KBM-7 (cell line): Measurements from ENCODE around the gene PPP1R9A.

ENCODE experiments used
- DNase-seq: peaks from one replicate; pipeline ENCODE4 v3.0.0-alpha.2; 2015
- in situ Hi-C: fragments of 300-500 bp; cut with MboI; formaldehyde crosslinking; loops from 2 replicates; pipeline ENCODE4 v1.14.3; 2020; ENCODE audit warnings: low sequenced_read_pairs, low pct_unique_long_range_greater_than_20kb, mixed read lengths

Gene PPP1R9A

DNA sequence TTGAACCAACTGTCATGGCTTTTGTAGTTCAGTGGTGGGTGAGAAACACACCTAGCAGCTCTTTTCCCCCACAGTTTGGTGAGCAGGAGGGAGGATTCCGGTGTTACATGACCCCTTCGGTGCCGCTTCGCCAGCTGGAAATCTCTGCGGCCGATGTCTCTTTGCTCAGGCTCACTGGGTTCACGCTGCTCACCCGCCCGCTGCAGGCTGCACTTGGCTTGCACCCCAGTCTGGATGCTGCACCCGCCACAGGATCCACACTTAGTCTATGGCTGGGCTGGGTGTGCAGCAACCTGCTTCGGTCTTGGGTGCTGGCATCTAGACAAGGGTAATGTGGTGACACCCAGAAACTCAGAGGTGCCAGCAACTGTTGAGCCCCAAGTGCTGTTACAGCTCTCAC, 225.1 kb downstream of the PPP1R9A start:
- in situ Hi-C loops = no loop called here
- no peak for DNase-seq

- in situ Hi-C loops = no loop called here
- no peak for DNase-seq
Measured at GRCh38 chr7:95139922-95140321, 232.5 kb downstream of the PPP1R9A start.

- in situ Hi-C loops = no loop called here
- no peak for DNase-seq
Measured at GRCh38 chr7:95141755-95142154, 234.4 kb downstream of the PPP1R9A start.

DNA sequence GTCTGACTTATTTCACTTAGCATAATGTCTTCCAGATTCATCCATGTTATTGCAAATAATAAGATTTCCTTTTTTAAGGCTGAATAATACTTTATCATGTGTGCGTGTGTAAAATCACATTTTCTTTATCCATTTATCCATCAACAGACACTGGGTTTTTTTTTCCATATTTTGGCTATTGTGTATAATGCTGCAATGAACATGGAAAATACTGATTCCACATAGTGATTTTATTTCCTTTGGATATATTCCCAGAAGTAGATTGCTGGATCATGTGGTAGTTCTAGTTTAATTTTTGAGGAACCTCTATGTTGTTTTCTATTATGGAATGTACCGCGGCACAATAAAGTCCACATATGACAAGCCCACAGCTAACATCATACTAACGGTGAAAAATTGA, 236.9 kb downstream of the PPP1R9A start:
- in situ Hi-C loops = no loop called here
- no peak for DNase-seq

- in situ Hi-C loops = no loop called here
- no peak for DNase-seq
Measured at GRCh38 chr7:95155965-95156364, 248.6 kb downstream of the PPP1R9A start.

- in situ Hi-C loops = no loop called here
- DNase-seq = no peak
Measured at GRCh38 chr7:95157381-95157780, 250.0 kb downstream of the PPP1R9A start.

DNA sequence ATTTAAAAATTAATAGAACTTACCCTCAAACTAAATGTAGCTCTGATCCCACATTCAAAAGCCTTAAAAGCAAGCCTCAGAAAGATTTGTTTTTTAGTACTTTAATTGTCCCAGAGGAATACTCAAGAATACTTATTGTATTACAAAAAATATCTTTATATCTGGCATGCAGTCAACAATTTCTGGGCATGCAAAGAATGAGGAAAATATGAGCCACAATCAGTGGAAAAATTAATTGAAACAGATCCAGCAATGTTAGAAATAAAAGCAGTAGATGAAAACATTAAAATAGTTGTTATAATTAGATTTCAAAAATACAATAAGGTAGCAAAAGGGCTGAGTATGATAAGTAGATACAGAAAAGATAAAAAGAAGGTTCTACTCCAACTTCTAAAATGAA, 262.3 kb downstream of the PPP1R9A start:
- no peak for DNase-seq
- in situ Hi-C loops = no loop called here

DNA sequence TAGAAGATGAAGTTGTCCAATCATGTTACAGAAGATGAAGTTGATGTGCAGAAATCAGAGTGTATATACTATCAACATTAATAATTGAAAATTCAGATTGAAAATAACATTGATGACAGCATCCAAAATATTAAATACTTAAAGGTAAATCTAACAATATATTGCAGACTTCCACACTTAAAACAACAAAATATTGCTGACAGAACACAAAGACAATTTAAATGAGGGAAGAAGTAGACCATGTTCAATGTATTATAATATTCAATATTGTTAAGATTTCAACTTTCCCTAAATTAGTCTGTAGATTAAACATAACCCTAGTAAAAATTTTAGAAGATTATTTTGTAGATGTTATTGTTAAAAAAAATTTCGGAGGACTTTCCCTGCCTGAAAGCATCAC, 265.0 kb downstream of the PPP1R9A start:
- in situ Hi-C loops = no loop called here
- no peak for DNase-seq

- in situ Hi-C loops = no loop called here
- DNase-seq = no peak
Measured at GRCh38 chr7:95190515-95190914, 283.1 kb downstream of the PPP1R9A start.

GRCh38 chr7:95191795-95192194, 284.4 kb downstream of the PPP1R9A start:
- DNase-seq = no peak
- in situ Hi-C loops = no loop called here

DNA sequence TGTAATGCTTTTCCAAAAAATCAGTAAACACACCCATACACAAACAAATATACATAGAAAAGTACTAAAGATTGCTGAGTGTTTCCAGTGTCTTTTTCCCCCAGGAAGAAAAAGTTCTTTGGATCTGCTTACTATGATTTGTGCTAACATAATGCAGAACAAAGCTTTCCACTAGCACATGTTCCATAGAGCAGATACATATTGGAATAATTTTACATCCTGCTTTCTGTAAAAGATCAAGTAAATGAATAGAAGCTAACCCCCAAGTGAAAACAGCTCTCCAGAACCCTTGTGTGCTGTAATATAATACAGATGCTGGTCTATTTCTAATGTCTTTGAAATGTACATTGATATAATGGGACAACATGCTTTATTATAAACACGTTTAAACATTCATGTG, 291.5 kb downstream of the PPP1R9A start:
- in situ Hi-C loops = no loop called here
- DNase-seq = no peak

DNA sequence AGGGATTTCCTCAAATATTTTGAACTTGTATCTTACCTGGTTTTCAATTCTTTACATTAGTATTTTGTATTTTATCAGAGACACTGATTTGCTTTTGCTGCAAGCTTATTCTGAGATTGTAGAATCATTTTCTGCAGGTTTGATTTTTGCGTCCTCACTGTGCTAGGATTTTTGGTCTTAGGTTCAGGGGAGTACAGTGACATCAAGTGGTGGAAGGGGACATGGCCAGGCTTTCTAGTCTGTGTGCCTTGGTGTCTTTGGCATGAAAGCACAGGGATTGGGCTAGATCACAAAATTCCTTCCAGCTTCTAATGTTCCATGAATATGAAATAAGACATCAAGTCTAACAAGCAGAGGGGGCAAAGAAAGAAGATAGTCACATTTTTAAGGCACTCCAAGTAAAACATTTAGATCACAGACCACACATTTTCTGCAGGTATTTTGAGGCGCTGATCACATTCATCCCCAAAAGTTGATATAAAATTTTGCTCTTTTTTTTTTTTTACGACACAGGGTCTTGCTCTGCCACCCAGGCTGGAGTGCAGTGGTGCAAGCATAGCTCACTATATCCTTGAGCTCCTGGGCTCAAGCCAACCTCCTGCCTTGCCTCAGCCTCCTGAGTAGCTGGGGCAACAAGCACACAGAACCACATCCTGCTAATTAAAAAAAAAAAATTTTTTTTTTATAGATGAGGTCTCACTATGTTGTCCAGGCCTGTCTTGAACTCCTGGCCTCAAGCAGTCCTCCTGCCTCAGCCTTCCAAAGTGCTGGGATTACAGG, 292.6 kb downstream of the PPP1R9A start:
- peak; percentile 44 for DNase-seq
- in situ Hi-C loops = no loop called here

- in situ Hi-C loops = no loop called here
- no peak for DNase-seq
Measured at GRCh38 chr7:95200741-95201140, 293.3 kb downstream of the PPP1R9A start.

DNA sequence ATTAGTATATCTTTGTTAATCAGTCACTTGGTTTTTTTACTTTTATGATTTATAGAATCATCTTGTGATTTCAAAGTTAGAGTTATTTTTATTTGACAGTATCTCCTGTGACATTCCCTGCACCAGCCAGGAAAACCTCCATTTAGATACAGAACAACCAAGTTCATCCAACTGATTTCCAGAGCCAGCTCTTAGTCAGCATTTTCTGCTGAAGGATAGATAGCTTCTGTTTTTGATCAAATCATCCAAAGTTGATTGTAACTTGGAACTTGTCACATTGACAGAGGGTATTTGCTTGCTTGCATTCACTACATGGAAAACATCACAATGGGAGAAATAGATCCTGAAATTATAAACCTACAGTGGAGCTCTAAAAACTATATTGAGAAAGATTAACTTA, 294.3 kb downstream of the PPP1R9A start:
- DNase-seq = no peak
- in situ Hi-C loops = no loop called here

GRCh38 chr7:95204618-95205017, 297.2 kb downstream of the PPP1R9A start:
- no peak for DNase-seq
- in situ Hi-C loops = no loop called here

GRCh38 chr7:95205665-95206225, 298.4 kb downstream of the PPP1R9A start:
- DNase-seq = no peak
- in situ Hi-C loops = no loop called here

GRCh38 chr7:95209276-95209675, 301.9 kb downstream of the PPP1R9A start:
- no peak for DNase-seq
- in situ Hi-C loops = no loop called here

DNA sequence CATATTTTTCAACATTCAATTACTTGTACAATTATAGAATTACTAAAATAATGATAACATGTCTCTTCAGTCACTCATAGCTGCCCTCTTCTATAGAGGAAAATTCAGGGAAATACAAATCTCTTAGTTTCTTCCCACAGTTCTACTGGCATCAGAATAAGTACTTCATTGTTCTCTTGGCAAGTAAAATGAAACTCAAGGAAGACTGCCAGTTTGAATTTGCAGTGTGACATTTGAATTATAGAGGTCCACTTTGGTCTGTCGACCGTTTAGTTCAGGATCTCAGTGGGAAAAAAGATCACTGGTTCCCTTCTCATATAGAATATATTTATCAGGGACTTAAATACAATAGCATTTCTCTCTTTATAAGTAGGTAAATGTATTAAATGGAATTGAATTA, 302.4 kb downstream of the PPP1R9A start:
- in situ Hi-C loops = no loop called here

DNA sequence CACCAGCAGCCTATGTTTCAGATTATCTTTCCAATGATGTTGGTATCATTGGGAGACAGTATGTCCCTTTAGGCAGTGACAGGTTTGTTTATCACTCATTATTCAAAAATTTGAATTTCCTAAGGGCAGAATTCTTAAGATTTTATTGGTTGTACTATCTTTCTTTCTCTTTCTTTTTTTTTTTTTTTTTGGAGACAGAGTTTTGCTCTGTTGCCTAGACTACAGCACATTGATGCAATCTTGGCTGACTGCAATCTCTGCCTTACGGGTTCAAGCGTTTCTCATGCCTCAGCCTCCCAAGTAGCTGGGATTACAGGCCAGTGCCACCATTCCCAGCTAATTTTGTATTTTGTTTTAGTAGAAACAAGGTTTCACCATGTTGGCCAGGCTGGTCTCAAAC, 305.8 kb downstream of the PPP1R9A start:
- no peak for DNase-seq
- in situ Hi-C loops = no loop called here

More for the DNA sequence above, 302.4 kb downstream of the PPP1R9A start:
- no peak for DNase-seq

DNA sequence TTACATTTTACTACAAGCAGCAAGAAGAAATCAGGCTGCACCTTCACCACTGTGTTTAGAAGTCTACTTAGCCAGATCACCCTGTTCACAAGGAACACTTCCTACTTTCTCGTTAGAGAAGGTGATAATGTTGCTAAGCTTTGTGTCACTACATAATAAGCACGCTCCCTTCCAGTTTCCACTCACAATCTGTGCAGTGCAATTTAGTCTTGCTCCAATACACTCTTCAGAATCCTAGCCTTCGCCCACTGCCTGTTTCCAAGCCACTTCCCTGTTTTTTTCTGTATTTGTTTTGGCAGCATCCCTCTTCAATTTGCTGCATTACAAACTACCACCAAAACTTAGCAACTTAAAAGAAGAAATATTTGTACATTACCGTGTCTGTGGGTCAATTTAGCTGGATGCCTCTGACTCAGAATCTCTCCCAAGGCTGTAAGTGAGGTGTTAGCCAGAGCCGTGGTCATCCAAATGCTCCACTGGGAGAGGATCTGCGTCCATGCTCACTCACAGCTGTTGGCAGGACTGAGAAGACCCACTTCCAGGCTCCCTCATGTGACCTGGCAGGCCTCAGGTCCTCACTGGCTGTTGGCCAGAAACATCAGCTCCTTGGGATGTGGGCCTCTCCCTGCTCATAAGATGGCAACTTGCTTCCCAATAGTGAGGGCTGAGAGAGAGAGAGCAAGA, 306.6 kb downstream of the PPP1R9A start:
- DNase-seq = no peak

DNA sequence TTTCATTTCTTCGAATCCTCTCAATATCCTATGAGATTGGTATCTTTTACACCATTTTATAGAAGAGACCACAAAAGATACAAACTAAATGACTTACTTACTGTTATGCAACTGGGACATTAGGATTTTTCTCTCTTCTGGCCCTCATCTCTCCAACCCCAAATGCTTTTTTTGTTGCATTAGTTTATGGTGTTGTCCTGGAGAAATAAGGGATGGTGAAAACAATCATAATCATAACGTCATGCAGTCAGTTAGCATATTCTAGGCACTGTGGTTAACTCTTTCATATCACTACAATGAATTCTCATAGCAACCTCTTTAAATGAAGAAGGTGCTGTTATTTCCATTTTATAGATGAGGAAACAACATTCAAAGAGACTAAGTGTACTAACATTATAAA, 312.3 kb downstream of the PPP1R9A start:
- no peak for DNase-seq
- in situ Hi-C loops = no loop called here

More for the DNA sequence above, 306.6 kb downstream of the PPP1R9A start:
- in situ Hi-C loops = no loop called here
